BE2C (cell line): ENCODE measurements around the gene TBL3.

Experiments
- DNase-seq: peaks from one replicate; pipeline ENCODE4 v3.0.0-alpha.2; 2020
- H3K27me3 ChIP-seq: fragments of 250-450 bp; sonication (Bioruptor Pico); 2 replicates; pipeline ENCODE4 v1.5.1; 2020; ENCODE audit warnings: mild to moderate bottlenecking
- H3K36me3 ChIP-seq: fragments of 250-450 bp; sonication (Bioruptor Pico); 2 replicates; pipeline ENCODE4 v1.5.1; 2020; ENCODE audit warnings: mild to moderate bottlenecking
- H3K4me1 ChIP-seq: fragments of 250-450 bp; sonication (Bioruptor Pico); 2 replicates; pipeline ENCODE4 v1.5.1; 2020
- H3K4me3 ChIP-seq: 2 replicates; pipeline ENCODE4 v1.5.1; 2011; ENCODE audit warnings: low read depth, low read length
- H3K9me3 ChIP-seq: fragments of 250-450 bp; sonication (Bioruptor Pico); 2 replicates; pipeline ENCODE4 v1.5.1; 2020
- CTCF ChIP-seq: IDR thresholded peaks from 2 replicates; pipeline ENCODE4 v1.5.1; 2012; ENCODE audit warnings: mild to moderate bottlenecking, low read depth, low read length

TBL3 gene

DNA sequence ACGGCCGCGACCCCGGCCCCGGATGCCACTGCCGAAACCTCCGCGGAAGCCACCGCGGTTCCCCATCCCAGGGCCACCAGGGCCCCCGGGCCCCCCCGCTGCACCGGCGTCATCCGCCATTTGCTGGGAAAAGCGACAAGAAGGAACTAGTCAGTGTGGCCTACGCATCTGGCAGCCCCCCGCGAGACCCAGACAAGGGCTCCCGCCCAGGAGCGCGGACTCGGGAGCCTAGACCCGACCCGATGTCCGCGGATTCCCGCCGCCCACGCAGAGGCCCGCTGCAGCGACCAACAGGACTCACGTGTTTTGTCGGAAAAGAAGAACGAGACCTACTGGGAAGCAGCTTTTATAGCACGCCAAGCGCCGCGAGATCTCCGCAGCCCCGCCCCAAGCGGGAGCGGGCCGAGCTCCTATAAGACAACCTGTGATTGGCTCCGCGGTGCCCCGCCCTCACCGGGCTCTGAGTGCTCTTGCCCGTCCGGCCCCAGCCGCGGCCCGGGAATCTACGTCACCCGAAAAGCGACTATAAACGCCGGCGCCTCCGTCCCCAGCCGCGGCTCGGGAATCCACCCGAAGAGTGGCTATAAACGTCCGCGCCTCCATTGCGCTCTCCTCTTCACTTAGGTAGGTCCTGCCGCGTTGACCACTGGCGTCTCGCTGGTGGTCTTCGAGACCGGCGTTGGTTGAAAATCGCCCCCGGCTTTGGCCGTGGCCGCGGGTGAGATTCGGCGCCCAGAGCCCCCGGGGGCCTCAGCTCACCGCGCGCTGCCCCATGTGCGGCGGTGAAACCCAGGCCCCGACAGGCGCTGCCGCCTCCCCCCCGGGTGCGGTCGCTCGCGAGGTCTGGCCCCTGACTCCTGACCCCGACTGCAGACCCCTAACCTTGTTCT is 7.1 kb upstream of the TBL3 start, which contains the start of gene RPS2:
RPS2 (minus strand) TSS at position 321 of the 890 bp plus-strand sequence; CDS start at position 120, 201 bp downstream.
- Histone ChIP-seq H3K27me3 (no peaks in the 10 kb centered on the region), H3K9me3 (no peaks in the 10 kb centered on the region), H3K36me3 (peaks cover 35% of the 10 kb centered on the region), H3K4me1 (no peaks in the 10 kb centered on the region), H3K4me3 (peak within 1 kb of the TSS; percentile 94)
- DNase-seq: peak; percentile 100
- TF ChIP-seq CTCF: no peak

DNA sequence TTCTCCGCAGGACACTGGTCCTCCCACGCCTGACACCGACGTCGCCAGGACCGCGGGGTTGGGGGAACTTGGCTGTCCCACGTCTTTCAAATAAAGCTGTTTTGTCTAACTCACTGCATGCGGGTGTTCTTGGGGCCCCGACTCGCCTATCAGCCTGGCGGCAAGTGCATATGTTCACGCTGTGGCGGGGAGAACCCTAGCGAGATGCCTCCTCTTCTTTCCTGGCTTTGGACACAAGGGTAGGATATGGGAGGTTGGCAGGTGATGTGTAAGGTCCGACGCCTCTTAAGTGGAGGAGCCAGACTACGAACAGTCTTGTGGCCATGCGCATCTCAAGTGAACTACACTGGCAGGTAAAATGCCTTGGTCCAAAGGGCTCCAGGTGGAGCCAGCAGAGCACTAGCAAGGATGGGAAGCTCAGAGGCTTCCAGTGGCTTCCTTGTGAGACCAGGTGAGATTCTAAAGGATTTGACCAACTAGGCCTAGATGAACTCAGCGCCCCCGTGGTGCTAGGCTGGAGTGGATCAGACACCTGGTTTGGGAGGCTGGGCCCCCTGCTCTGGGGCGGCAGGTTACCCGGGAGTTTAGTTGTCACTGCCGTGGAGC is 6.4 kb upstream of the TBL3 start:
- H3K27me3 ChIP-seq: no peaks in the 10 kb centered on the region
- no peak for TF ChIP-seq CTCF
- H3K9me3 ChIP-seq: no peaks in the 10 kb centered on the region
- no peak for DNase-seq
- H3K4me1 ChIP-seq: no peaks in the 10 kb centered on the region
- peak overlapping the region; percentile 94 for H3K4me3 ChIP-seq
- peaks cover 35% of the 10 kb centered on the region for H3K36me3 ChIP-seq

GRCh38 chr16:1966460-1966859 is 5.4 kb upstream of the TBL3 start, which contains the start of gene RNF151:
Gene RNF151 (plus strand): TSS chr16:1966856. CDS start chr16:1966882, 26 bp downstream.
- Histone ChIP-seq H3K9me3 (no peaks in the 10 kb centered on the region), H3K4me3 (peak within 1 kb of the TSS; percentile 94), H3K4me1 (no peaks in the 10 kb centered on the region), H3K36me3 (peaks cover 29% of the 10 kb centered on the region), H3K27me3 (no peaks in the 10 kb centered on the region)
- TF ChIP-seq CTCF: no peak
- DNase-seq: no peak

GRCh38 chr16:1968146-1968953 is 3.5 kb upstream of the TBL3 start:
- H3K4me1 ChIP-seq: no peaks in the 10 kb centered on the region
- no peak for TF ChIP-seq CTCF
- no peak for DNase-seq
- no peaks in the 10 kb centered on the region for H3K9me3 ChIP-seq
- H3K4me3 ChIP-seq: no peak overlapping the region
- H3K27me3 ChIP-seq: no peaks in the 10 kb centered on the region
- H3K36me3 ChIP-seq: peaks cover 11% of the 10 kb centered on the region

DNA sequence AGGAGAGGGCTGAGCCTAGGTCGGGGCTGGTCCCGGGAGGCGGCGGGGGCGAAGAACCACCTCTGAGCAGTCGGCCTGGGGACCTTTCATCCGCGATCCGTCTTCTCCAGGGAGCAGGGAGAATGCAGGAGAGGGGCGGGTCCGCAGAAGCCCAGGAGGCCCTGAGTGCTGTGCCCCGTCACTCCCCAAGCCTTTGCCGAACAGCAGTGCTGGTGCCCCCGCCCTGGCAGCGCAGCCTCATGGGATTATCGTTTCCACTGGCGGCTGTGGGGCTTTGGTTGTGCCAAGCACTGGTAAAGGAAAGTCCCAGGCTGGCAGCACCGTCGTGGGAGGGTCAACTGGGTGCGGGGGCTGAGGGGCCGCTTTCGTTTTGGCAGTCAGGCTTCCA is 631 bp downstream of the TBL3 start:
- H3K4me1 ChIP-seq: no peaks in the 10 kb centered on the region

More for the DNA sequence above, 631 bp downstream of the TBL3 start:
- H3K9me3 ChIP-seq: no peaks in the 10 kb centered on the region
- H3K27me3 ChIP-seq: no peaks in the 10 kb centered on the region
- H3K36me3 ChIP-seq: peaks cover 34% of the 10 kb centered on the region
- H3K4me3 ChIP-seq: peak overlapping the region; percentile 93
- DNase-seq: peak; percentile 24
- TF ChIP-seq CTCF: no peak
